Skeletal muscle cell (primary cell): Measurements from ENCODE around the gene RNLS.

ENCODE experiments used
- DNase-seq: peaks from one replicate; pipeline ENCODE4 v3.0.0-alpha.2; 2010; ENCODE audit warnings: low read depth
- H3K4me3 ChIP-seq: 2 replicates; pipeline ENCODE4 v1.5.1; 2011; ENCODE audit warnings: low read depth, mild to moderate bottlenecking, control low read depth, low read length, moderate library complexity

RNLS gene

DNA sequence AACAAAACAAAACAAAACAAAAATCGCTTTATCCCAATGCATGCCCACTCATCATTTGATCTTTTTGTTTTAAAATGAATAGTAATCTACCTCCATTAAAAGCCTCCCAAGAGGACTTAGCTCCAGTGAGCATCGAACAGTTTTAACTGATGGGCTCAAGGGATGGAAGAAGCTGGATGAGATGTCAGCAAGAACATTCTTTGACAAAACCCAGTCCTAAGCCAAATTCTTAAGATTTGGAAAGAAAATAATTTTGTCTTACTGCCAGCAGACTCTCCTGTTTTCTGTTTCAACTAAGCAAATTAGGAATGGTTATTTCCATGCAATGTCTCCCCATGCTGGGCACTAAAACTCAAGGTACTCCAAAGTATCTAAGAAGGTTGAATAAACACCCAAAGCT lies 127.3 kb downstream of the RNLS start:
- no peak overlapping the region for H3K4me3 ChIP-seq
- no peak for DNase-seq

DNA sequence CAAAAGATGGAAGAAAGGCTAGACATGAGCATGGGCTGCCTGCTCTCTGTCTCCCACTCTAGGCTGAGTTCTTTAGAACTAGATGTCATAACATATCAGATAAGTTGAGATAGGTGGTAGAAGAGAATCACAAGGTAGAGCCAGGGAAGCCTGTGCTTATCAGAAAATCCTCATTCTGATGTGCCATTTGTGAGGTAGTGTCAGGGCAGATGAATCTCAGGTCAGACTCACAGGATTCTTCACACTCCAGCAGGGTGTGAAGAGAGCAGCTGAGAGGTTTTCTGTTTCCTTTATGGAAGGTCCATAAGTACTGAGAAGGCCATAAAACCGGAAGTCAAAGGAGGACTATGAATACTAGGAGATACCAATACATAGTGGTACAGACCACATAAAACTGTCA lies 132.9 kb downstream of the RNLS start:
- H3K4me3 ChIP-seq: no peak overlapping the region
- DNase-seq: no peak

DNA sequence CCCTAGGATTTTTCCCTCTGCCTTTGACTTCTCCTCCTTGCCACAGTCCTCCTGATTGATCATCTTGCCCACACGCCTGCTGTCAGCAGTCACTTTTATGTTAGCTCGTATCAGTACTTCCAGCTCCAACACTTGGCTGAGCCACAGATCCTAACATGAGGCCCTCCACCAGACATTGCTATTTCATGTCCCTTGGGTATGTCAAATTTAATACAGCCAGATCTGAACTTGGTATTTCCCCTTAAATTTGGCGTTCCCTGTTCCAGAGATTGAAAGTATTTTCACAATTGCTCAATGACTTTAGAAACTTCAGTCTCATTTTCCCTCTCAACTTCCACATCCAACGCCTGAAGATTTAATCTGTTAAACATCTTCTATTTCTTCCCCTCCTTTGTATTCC lies 140.4 kb downstream of the RNLS start:
- no peak overlapping the region for H3K4me3 ChIP-seq
- no peak for DNase-seq

DNA sequence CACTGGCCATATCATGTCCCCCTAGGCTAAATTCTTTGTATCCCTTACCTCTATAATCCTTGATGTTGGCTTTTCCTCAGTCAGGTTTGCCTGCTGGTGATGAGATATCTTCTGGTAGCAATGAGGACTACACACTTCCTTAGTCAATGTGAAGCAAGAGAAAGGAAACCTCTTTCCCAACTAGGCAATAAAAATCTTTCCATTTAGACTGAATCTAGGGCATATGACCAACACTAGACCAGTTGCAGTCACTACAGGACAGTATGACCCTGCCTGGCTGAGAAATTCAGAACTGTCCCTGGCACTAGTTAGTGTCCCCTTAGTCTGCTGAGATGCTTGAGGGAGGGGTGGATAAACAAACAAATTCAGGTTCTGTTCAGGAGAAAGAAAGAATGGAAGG lies 142.6 kb downstream of the RNLS start:
- DNase-seq: no peak
- H3K4me3 ChIP-seq: no peak overlapping the region

DNA sequence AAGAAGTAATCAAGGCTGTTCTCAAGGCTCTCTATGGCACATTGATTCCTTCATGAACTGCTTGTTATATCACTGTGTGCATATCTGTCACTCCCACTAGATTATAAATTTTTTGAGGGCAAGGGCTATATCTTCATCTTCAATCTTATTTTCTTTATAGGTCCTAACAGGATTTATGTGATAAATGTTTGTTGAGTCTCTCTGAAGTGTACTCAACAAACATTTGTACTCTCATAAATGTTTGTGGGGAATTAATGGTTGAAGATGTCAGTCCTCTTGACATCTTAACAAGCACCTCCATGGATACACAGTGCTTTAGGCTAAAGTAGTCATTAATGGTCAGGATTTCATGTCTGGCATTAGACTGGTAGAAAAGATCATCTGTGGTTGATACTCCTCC lies 143.2 kb downstream of the RNLS start:
- no peak for DNase-seq
- no peak overlapping the region for H3K4me3 ChIP-seq

DNA sequence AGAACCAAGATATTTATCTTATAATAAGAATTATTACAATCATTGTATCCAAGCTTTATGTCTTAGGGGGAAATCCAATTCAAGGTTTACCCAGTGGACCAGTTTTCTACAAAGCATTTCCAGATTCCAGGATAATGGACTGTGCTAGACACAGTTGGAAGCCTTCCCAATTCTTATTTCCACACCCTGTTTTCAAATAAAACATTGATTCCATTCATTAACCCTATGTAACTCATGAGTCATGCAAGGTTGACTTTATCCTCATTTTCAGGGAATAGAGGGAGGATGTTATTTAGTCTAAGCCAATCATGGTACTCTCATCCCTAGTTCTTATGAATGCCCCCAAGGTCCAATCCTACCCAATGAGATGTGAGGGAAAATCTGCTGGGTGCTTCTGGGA lies 145.7 kb downstream of the RNLS start:
- no peak for DNase-seq
- H3K4me3 ChIP-seq: no peak overlapping the region

DNA sequence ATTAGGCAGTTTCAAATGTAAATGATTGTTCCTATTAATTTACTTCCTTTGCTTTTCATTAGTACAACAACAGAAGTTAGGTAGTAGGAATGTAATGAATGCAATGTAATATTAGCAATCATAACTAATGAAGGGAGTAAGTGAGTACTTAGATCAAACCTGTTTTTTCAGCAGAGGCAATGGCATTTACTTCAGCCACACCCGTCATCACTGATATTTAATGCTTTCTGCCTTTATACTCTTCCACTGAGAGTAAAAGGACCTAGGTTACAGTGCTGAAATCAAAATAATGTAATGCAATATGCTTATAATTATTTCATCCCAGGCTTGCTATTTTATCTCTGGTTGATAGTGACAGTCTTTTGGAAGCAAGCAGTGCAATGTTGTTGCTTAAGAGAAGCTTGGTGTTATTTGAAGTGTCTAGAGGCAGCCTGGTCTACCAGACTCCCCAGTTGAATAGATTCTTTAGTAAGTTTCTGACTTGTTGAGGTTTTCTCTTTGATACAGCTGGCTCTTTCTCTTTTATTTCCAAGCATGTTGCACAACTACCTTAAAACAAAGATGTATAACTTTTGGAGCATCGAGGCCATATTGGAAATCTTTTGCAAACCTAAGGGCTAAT lies 149.4 kb downstream of the RNLS start:
- DNase-seq: no peak
- H3K4me3 ChIP-seq: no peak overlapping the region

DNA sequence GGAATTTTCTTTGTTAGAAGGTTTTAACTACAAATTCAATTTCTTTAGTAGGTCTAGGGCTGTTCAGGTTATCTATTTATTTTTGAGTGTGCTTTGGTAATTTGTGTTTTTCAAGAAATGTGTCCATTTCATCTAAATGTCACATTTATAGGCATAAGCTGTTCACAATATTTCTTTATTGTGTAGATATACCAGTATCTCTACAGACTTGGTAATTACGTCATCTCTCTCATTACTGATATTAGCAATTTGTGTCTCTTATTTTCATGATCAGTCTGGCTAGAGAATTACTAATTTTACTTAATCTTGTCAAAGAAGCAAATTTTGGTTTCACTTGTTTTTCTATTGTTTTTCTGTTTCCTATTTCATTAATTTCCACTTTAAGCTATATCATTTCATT lies 152.0 kb downstream of the RNLS start:
- no peak for DNase-seq
- H3K4me3 ChIP-seq: no peak overlapping the region

DNA sequence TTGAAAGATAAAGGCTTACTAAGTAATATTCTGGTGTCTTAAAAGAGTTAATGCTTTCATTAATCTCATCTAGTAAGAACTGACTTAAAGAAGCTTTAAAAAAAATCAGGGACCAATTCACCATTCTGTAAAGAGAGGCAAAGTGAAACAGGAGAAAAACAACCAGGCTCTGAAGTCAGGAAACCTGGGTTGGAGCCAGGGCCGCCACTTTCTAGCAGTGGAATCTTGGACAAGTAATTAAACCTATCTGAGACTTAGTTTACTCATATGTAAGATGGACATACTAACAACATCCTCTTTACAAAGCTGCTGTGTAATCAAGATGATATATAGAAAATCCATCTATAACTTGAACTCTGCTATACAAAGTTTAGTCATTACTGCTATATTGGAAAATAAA lies 154.1 kb downstream of the RNLS start:
- DNase-seq: no peak
- no peak overlapping the region for H3K4me3 ChIP-seq

DNA sequence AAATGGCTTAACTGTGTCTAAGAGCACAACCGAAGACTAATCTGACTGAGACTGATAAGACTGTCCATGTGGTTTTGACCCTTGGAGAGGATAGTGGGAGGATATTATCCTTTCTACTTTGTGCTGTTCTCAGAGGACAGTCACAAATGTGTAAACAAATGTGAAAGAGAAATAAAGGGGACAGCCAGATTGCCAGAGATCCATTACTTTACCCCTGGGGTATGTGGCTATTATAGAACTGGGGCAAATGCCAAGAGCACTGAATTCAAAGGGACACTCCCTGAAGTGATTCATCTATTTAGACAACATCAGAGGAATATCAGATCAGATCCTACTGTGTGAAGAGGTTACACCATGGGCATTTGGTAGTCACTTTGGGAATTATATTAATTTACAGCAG lies 154.7 kb downstream of the RNLS start:
- H3K4me3 ChIP-seq: no peak overlapping the region
- DNase-seq: no peak

DNA sequence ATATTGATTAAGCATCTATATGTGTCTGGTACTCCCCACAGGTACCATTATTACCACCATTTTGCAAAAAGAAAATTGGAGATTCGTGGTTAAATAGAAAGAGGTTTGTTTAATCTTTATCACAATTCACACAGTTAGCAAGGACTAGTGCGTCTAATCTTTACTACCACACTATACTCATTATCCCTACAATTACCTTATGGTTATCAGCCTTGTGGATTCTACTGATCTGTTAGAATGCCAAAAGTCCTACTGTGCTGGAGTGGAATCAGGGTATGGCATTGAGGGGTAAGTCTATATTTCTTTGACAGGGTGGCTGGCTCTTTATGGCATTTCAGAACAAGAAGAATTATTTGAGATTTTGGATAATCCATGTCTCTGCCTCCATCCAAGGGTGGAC lies 156.1 kb downstream of the RNLS start:
- no peak overlapping the region for H3K4me3 ChIP-seq
- no peak for DNase-seq

DNA sequence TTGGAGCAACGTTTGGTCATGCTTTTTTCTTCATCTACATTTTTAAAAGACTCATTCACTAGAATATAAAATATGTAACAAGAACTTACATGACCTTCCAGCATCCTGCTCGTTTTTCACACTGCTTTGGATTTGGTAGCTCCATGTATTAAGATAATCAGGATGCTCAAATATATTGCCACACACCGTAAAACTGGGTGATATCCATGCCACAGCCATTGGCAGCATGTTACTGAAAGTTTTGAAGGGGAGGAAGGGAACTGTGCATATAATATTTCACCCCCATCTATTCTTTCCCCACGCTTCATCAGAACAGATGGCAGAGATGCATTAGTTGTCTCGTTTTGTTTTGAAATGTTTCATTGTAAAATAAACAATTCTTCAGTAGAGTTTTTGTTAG lies 158.2 kb downstream of the RNLS start:
- no peak overlapping the region for H3K4me3 ChIP-seq
- DNase-seq: no peak

DNA sequence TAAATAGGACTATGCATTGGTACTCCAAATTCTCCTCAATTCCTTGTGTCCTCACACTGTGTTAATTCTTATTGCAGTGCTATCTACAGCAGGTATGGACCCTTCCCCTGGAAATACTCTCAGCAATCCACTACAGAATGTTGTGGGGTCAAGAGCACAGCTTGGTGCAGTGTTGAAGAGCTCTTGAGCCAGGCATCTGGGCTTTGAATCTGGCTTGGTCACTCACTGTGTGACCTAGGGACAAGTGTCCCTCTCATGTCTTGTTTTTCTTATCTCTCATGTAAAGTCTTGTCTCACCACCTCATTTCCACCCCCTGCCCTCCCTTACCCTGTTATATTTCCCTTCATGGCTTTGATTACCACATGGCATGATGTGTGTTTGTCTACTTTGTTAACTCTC lies 159.4 kb downstream of the RNLS start:
- H3K4me3 ChIP-seq: no peak overlapping the region
- DNase-seq: no peak

DNA sequence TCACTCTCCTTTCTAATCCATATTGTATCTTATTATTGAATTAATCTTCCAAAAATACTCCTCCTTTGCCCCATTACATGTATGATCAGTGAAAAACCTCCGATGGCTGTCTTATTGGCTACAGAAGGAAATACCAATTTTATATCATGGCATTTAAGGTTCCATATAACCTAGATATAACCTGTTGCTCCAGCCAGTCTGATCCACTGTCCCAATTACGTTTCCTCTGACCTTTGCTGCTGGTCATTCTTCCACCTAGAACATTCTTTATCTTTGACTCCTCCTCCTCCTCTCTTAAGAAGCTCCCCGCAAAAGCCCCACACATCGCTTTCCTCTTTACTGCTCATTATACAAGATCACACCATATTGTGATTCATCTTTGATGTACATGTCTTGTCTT lies 161.5 kb downstream of the RNLS start:
- DNase-seq: no peak
- H3K4me3 ChIP-seq: no peak overlapping the region

DNA sequence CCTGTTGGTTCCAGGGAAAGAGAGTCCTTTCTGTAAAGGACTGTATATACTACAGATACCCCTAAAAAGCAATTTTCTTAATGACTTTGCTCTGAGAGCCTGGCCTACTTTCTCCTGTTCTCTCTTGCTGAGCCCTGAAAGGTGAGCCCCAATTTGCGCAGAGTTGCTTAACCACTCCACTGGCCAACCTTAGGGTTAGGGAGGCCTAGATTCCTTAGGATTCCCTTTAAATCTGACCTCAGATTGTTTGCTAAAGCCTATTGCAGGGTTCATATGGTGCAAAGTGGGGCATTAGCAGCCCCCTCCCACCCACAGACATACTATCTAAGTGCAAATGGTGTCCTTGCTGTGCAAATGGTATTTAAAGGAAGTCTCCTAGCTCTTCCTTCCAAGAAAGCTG lies 164.2 kb downstream of the RNLS start:
- no peak overlapping the region for H3K4me3 ChIP-seq
- no peak for DNase-seq

DNA sequence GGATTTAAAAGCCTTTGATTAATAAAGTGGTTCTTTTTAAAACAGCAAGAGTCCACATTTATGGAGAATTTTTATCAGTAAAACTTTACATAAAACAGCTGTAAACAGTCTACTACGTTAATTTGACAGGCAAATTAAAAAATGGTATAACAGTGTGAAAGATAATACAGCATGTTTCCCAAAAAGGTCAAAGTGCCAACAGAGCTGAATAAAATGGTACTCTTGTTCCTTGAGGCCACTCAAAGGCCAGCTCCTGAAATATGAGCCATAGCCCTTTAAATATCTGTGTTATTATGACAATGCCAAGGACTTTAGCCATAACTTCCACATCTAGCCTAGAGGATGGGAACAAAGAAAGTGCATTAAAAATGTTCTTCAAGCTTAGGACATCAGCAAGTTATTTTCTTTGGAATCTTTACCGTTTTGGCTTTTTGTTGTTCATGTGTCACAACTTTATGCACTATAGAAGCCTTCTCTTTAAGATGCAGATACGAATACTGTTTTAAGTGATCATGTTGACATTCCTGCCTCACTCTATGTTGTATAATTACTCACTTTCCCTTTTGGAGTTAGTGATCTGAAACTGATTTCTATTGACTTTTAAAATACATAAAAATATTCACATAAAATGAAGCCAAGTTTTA lies 165.6 kb downstream of the RNLS start:
- H3K4me3 ChIP-seq: no peak overlapping the region
- no peak for DNase-seq

DNA sequence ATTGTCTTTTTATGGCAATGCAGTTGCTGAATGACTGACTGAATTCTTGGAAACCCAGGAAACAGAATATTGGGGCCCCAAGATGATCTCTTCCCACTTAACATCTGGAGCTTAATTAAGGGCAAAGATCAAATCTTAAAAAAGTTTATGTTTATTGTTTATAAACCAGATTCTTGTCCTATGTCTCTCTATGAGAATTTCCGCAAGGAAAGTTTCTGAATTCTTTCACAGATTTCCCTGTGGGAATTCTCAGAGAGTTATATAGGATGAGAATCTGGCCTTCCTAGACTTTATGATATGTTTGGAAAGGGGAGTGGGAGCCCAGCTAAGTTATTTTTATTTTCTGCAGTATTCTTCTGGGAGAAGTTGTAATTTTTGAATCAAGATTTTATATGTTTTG lies 166.3 kb downstream of the RNLS start:
- DNase-seq: no peak
- no peak overlapping the region for H3K4me3 ChIP-seq

DNA sequence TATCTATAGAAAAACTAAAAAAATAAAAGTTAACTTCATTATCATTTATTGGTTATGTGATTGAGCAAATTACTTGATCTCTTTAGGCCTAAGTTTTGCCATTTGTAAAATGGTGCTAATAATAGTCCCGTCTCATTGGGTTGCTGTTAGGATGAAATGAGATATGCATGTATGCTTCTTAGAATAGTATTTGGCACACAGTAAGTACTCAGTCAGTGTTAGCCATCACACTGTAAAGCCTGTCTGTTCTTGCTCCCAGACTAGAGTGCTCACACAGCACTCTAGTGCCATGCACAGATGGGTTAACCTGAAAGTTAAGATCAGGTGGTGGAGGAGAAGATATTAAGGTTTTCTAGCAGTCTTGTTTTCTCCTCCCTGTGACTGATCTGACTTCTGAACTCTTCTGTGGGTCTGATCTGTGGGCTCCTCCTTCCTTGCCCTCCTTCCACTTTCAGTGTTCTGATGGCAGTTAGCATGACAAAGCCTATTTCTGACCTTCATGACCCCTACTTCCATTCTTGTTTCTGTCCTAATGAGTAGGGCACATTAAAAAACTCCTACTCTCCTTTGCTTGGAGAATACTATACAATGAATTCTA lies 167.5 kb downstream of the RNLS start:
- no peak for DNase-seq

DNA sequence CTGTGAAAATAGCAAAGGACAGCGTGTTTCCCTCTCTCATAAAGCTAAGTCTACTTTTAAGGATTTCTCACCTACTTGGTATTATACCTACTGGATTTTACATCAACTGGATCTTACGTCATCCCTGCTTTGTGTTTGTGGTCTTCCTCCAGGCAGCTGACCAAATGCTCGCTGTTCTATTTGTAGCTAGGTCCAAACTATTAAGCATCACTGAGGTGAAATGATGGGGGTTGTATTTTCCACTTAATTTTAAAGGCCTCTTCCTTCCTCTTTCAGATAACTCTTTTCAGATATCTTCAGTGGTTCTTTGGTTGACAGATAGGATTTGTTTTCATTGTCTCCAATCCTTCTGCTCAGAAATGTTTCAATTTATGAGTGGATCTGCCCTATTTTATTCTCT lies 169.7 kb downstream of the RNLS start:
- no peak for DNase-seq
- H3K4me3 ChIP-seq: no peak overlapping the region

More for the DNA sequence above, 167.5 kb downstream of the RNLS start:
- H3K4me3 ChIP-seq: no peak overlapping the region

DNA sequence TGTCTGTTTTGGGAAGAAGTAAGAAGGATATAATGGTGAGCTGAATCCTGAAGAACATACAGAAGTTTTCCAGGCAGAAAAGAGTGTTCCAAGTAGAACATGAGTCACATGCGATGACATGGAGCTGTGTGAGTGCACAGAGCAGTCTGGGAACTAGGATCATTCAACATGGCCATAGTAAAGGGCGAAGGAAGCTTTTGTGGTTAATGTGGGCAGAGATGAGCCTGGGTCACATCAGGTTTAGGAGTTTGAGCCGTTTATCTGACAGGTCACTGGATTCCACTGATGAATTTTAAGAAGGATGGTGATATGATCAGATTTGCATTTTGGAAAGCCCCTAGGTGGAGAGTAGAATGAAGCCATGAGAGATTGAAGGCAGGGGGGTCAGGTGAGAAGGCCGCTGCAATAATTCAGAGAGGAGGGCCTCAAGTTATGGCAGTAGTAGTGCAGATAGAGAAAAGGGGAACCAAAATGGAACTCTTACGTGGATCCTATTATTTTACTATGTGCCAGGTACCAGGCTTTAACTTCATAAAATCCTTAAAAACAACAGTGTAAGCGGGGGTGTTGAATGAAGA lies 171.3 kb downstream of the RNLS start:
- no peak for DNase-seq
- no peak overlapping the region for H3K4me3 ChIP-seq

DNA sequence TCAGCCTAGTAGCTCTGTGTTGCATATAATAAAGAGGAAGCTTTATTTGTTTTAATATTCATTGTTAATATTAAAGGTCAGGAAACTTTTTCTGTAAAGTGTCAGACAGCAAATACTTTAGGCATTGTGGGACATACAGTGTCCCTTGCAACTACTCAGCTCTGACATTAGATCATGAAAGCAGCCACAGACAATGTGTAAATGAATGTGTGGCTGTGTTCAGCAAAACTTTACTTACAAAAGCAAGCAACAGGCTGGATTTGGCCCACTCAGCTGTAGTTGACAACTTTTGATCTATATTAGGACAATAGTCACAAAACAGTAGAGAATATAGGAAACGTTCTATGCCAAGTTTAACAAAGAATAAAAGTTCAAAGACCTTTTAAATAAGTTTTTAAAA lies 173.3 kb downstream of the RNLS start:
- DNase-seq: no peak
- H3K4me3 ChIP-seq: no peak overlapping the region
